Fibroblast of lung (primary cell): ENCODE measurements around the gene HPGD. TPM values are rescaled to one million over a fixed set of nuclear protein-coding genes. Genes with fewer than 3 reads are reported as not detected.

ENCODE experiments used
- DNase-seq, 2 donors: peaks; one replicate each; pipeline versions ENCODE4 v3.0.0 to v3.0.0-alpha.2; 2010; ENCODE audit warnings: low read depth in 2 of 2
- H2AFZ ChIP-seq: 2 replicates; pipeline ENCODE4 v1.5.1; 2012; ENCODE audit warnings: low read length, control low read depth, inconsistent platforms
- H3K27ac ChIP-seq: 2 replicates; pipeline ENCODE4 v1.5.1; 2011; ENCODE audit warnings: low read length, control low read depth; ENCODE audit not compliant: insufficient read depth
- H3K27me3 ChIP-seq: 2 replicates; pipeline ENCODE4 v1.5.1; 2011; ENCODE audit warnings: mild to moderate bottlenecking, low read length; ENCODE audit not compliant: control insufficient read depth, insufficient read depth
- H3K36me3 ChIP-seq: 2 replicates; pipeline ENCODE4 v1.5.1; 2011; ENCODE audit warnings: low read length; ENCODE audit not compliant: control insufficient read depth, insufficient read depth
- H3K4me1 ChIP-seq: 2 replicates; pipeline ENCODE4 v1.5.1; 2011; ENCODE audit warnings: low read length; ENCODE audit not compliant: control insufficient read depth, insufficient read depth; ENCODE audit errors: extremely low read depth
- H3K4me2 ChIP-seq: 2 replicates; pipeline ENCODE4 v1.5.1; 2011; ENCODE audit warnings: low read length, control low read depth; ENCODE audit not compliant: insufficient read depth; ENCODE audit errors: extremely low read depth
- H3K4me3 ChIP-seq, 4 experiments: fragments of 200-600 bp in 1 of 4; sonication (generic) in 1 of 4; replicated peaks in 1 of 4; 2 replicates each; pipeline ENCODE4 v1.5.1; 2011 to 2016; ENCODE audit warnings: low read length in 4 of 4, low read depth in 3 of 4, mild to moderate bottlenecking in 3 of 4, control low read depth in 2 of 4, inconsistent platforms in 1 of 4, mixed read lengths in 1 of 4; ENCODE audit not compliant: insufficient read depth in 1 of 4; ENCODE audit errors: control extremely low read depth in 1 of 4
- H3K79me2 ChIP-seq: 2 replicates; pipeline ENCODE4 v1.5.1; 2012; ENCODE audit warnings: mild to moderate bottlenecking, low read length, inconsistent platforms; ENCODE audit not compliant: control insufficient read depth, insufficient read depth
- H3K9ac ChIP-seq: 2 replicates; pipeline ENCODE4 v1.5.1; 2011; ENCODE audit warnings: mild to moderate bottlenecking, low read length, control low read depth; ENCODE audit not compliant: insufficient read depth
- H3K9me3 ChIP-seq: 2 replicates; pipeline ENCODE4 v1.5.1; 2012; ENCODE audit warnings: low read depth, low read length; ENCODE audit not compliant: control insufficient read depth, insufficient read depth
- H4K20me1 ChIP-seq: 2 replicates; pipeline ENCODE4 v1.5.1; 2011; ENCODE audit warnings: low read length; ENCODE audit not compliant: control insufficient read depth, insufficient read depth; ENCODE audit errors: extremely low read depth
- CTCF ChIP-seq, 2 donors: IDR thresholded peaks in 1 of 2; conservative IDR thresholded peaks in 1 of 2; 1 replicate in 1 of 2; 2 replicates in 1 of 2; pipeline ENCODE4 v1.5.1; 2011 to 2012; ENCODE audit warnings: low read length in 2 of 2, control low read depth in 1 of 2, inconsistent platforms in 1 of 2, low read depth in 1 of 2, mild to moderate bottlenecking in 1 of 2
- EZH2 ChIP-seq: IDR thresholded peaks from 2 replicates; pipeline ENCODE4 v1.5.1; 2012; ENCODE audit warnings: low read length, control low read depth, mild to moderate bottlenecking; ENCODE audit errors: missing control alignments
- polyA plus RNA-seq, 2 donors: library from polyadenylated mRNA; depleted of rRNA in 1 of 2; stranded (reverse) in 1 of 2; unstranded in 1 of 2; fragments of >200 nt; gene quantifications; 2 replicates each; pipeline ENCODE4 v1.2.1, GENCODE V29; 2011 to 2012; ENCODE audit warnings: missing spikeins in 1 of 2
- total RNA-seq: library from RNA; depleted of rRNA; stranded (reverse); fragments of >200 nt; gene quantifications from 2 replicates; pipeline ENCODE4 v1.2.1, GENCODE V29; 2014

The HPGD gene
- total and polyA plus RNA-seq, 2 donors (not counting 1 experiment from before 2014, with no cell fraction given), result 0.16 to 0.17 TPM

- Histone ChIP-seq H3K9me3 (no peaks in the 10 kb centered on the region), H3K4me1 (no peaks in the 10 kb centered on the region), H3K79me2 (no peaks in the 10 kb centered on the region), H3K4me3 (no peak overlapping the region), H3K9ac (no peak overlapping the region), H4K20me1 (no peaks in the 10 kb centered on the region), H3K27ac (no peak overlapping the region), H3K4me2 (no peak overlapping the region), H2AFZ (no peak overlapping the region), H3K36me3 (no peaks in the 10 kb centered on the region), H3K27me3 (no peaks in the 10 kb centered on the region)
- TF ChIP-seq CTCF (conservative IDR thresholded peaks at IDR 0.05 in 1 of 2, IDR thresholded peaks at IDR 0.05 in 1 of 2; ENCODE audit: low read depth in 1 of 2, low read length in 2 of 2) (no peak), EZH2 (no peak)
- no peak for DNase-seq
Observed at GRCh38 chr4:174464949-174465348, 57.3 kb downstream of the HPGD start.

- TF ChIP-seq EZH2 (no peak), CTCF (conservative IDR thresholded peaks at IDR 0.05 in 1 of 2, IDR thresholded peaks at IDR 0.05 in 1 of 2; ENCODE audit: low read depth in 1 of 2, low read length in 2 of 2) (no peak)
- H3K4me1 ChIP-seq, result no peaks in the 10 kb centered on the region
- no peaks in the 10 kb centered on the region for H4K20me1 ChIP-seq
- no peak overlapping the region for H3K27ac ChIP-seq
- DNase-seq, result peak; percentile 5 to 11
- no peaks in the 10 kb centered on the region for H3K27me3 ChIP-seq
- H2AFZ ChIP-seq, result no peak overlapping the region
- no peak overlapping the region for H3K9ac ChIP-seq
- H3K4me2 ChIP-seq, result no peak overlapping the region
- H3K79me2 ChIP-seq, result no peaks in the 10 kb centered on the region
- H3K36me3 ChIP-seq, result no peaks in the 10 kb centered on the region
- no peak overlapping the region for H3K4me3 ChIP-seq
- H3K9me3 ChIP-seq, result no peaks in the 10 kb centered on the region
Observed at GRCh38 chr4:174461466-174462106, 60.7 kb downstream of the HPGD start.

- Histone ChIP-seq H3K4me3 (no peak overlapping the region), H3K9me3 (no peaks in the 10 kb centered on the region), H3K4me2 (no peak overlapping the region), H2AFZ (no peak overlapping the region), H3K4me1 (no peaks in the 10 kb centered on the region), H3K27ac (no peak overlapping the region), H4K20me1 (no peaks in the 10 kb centered on the region), H3K9ac (no peak overlapping the region), H3K36me3 (no peaks in the 10 kb centered on the region), H3K27me3 (no peaks in the 10 kb centered on the region), H3K79me2 (no peaks in the 10 kb centered on the region)
- peak; percentile 44 to 55 for DNase-seq
- TF ChIP-seq EZH2 (no peak), CTCF (conservative IDR thresholded peaks at IDR 0.05 in 1 of 2, IDR thresholded peaks at IDR 0.05 in 1 of 2; ENCODE audit: low read depth in 1 of 2, low read length in 2 of 2) (no peak)
Observed at GRCh38 chr4:174460684-174461083, 61.6 kb downstream of the HPGD start.
